ENCODE results near the gene RNF166. TPM values are rescaled to one million over a fixed set of nuclear protein-coding genes. Genes with fewer than 3 reads are reported as not detected.
A peak's percentile ranks its signal among the peaks of the same experiment; 100 is the strongest.

The RNF166 gene
- total RNA-seq (30.0 and 33.5 TPM in 2 replicates), polyA plus RNA-seq (23.2 and 34.2 TPM in 2 replicates)

GRCh38 chr16:88706229-88706964 lies at the start of gene RNF166, which contains the start of gene CTU2:
Gene RNF166 (minus strand): TSS chr16:88706408. CDS start chr16:88706325, 83 bp downstream.
Gene CTU2 (plus strand): TSS chr16:88706503. CDS start chr16:88706531, 28 bp downstream.
- no peaks in the 10 kb centered on the region for H3K36me3 ChIP-seq
- H3K4me3 ChIP-seq = peak within 1 kb of the TSS; percentile 69
- H3K9me3 ChIP-seq (ENCODE audit: low read depth) = no peaks in the 10 kb centered on the region
- no peak for TF ChIP-seq CTCF (IDR thresholded peaks at IDR 0.05; ENCODE audit: low read depth, low read length)
- peaks cover 5% of the 10 kb centered on the region for H3K4me1 ChIP-seq (ENCODE audit: low read depth)
- peak within 1 kb of the TSS; percentile 46 for H3K27ac ChIP-seq
- DNase-seq (ENCODE audit: low read depth in 1 of 2, low spot score in 1 of 2) = peak; percentile 90 to 95
- no peaks in the 10 kb centered on the region for H3K27me3 ChIP-seq

- H3K4me3 ChIP-seq = no peak overlapping the region
- H3K27me3 ChIP-seq = no peaks in the 10 kb centered on the region
- peaks cover 16% of the 10 kb centered on the region for H3K4me1 ChIP-seq (ENCODE audit: low read depth)
- H3K27ac ChIP-seq = no peak overlapping the region
- no peak for TF ChIP-seq CTCF (IDR thresholded peaks at IDR 0.05; ENCODE audit: low read depth, low read length)
- H3K36me3 ChIP-seq = no peaks in the 10 kb centered on the region
- peak in 1 of 2 donors; percentile 25 for DNase-seq (ENCODE audit: low read depth in 1 of 2, low spot score in 1 of 2)
- H3K9me3 ChIP-seq (ENCODE audit: low read depth) = no peaks in the 10 kb centered on the region
Observed at GRCh38 chr16:88754912-88755744, 48.9 kb upstream of the RNF166 start.

GRCh38 chr16:88754109-88754911 lies 48.1 kb upstream of the RNF166 start:
- Histone ChIP-seq H3K4me1 (ENCODE audit: low read depth) (peaks cover 8% of the 10 kb centered on the region), H3K4me3 (no peak overlapping the region), H3K36me3 (no peaks in the 10 kb centered on the region), H3K27ac (no peak overlapping the region), H3K9me3 (ENCODE audit: low read depth) (no peaks in the 10 kb centered on the region), H3K27me3 (no peaks in the 10 kb centered on the region)
- no peak for DNase-seq (ENCODE audit: low read depth in 1 of 2, low spot score in 1 of 2)
- no peak for TF ChIP-seq CTCF (IDR thresholded peaks at IDR 0.05; ENCODE audit: low read depth, low read length)

- H3K27ac ChIP-seq = no peak overlapping the region
- H3K36me3 ChIP-seq = no peaks in the 10 kb centered on the region
- TF ChIP-seq CTCF (IDR thresholded peaks at IDR 0.05; ENCODE audit: low read depth, low read length) = no peak
- no peak overlapping the region for H3K4me3 ChIP-seq
- no peaks in the 10 kb centered on the region for H3K9me3 ChIP-seq (ENCODE audit: low read depth)
- no peaks in the 10 kb centered on the region for H3K27me3 ChIP-seq
- peaks cover 3% of the 10 kb centered on the region for H3K4me1 ChIP-seq (ENCODE audit: low read depth)
- no peak for DNase-seq (ENCODE audit: low read depth in 1 of 2, low spot score in 1 of 2)
Observed at GRCh38 chr16:88753602-88754001, 47.4 kb upstream of the RNF166 start.

- Histone ChIP-seq H3K36me3 (no peaks in the 10 kb centered on the region), H3K4me1 (ENCODE audit: low read depth) (no peaks in the 10 kb centered on the region), H3K9me3 (ENCODE audit: low read depth) (no peaks in the 10 kb centered on the region), H3K27ac (no peak overlapping the region), H3K4me3 (no peak overlapping the region), H3K27me3 (no peaks in the 10 kb centered on the region)
- no peak for TF ChIP-seq CTCF (IDR thresholded peaks at IDR 0.05; ENCODE audit: low read depth, low read length)
- no peak for DNase-seq (ENCODE audit: low read depth in 1 of 2, low spot score in 1 of 2)
Observed at GRCh38 chr16:88753191-88753590, 47.0 kb upstream of the RNF166 start.

Measured in cardiac muscle cell (in vitro differentiated cells and primary cell).